Kidney capillary endothelial cell (primary cell): ENCODE measurements around the gene IFNA5.
A peak's percentile ranks its signal among the peaks of the same experiment; 100 is the strongest.

ENCODE experiments used
- DNase-seq: peaks from one replicate; pipeline ENCODE4 v3.0.0-alpha.2; 2018; ENCODE audit warnings: low spot score

Gene IFNA5

GRCh38 chr9:21305213-21305612, at the start of gene IFNA5:
IFNA5 (minus strand) TSS chr9:21305313; CDS start chr9:21305256, 57 bp downstream.
- DNase-seq, result no peak

GRCh38 chr9:21350787-21351186, 45.7 kb upstream of the IFNA5 start, which contains the start of gene IFNA6:
IFNA6 (minus strand) TSS chr9:21350887; CDS start chr9:21350887, 0 bp downstream.
- DNase-seq, result no peak

- DNase-seq, result no peak
Measured at GRCh38 chr9:21348430-21348970, 43.4 kb upstream of the IFNA5 start.

- no peak for DNase-seq
Measured at GRCh38 chr9:21340735-21341134, 35.6 kb upstream of the IFNA5 start.

- DNase-seq, result no peak
Measured at GRCh38 chr9:21336457-21336856, 31.3 kb upstream of the IFNA5 start.

GRCh38 chr9:21334701-21335632, 29.9 kb upstream of the IFNA5 start, which contains the start of gene KLHL9:
KLHL9 (minus strand) TSS chr9:21335404; CDS start chr9:21334859, 545 bp downstream.
- DNase-seq, result peak; percentile 85

GRCh38 chr9:21333226-21333625, 28.1 kb upstream of the IFNA5 start:
- no peak for DNase-seq

- no peak for DNase-seq
Measured at GRCh38 chr9:21331676-21332402, 26.7 kb upstream of the IFNA5 start.

- peak; percentile 42 for DNase-seq
Measured at GRCh38 chr9:21326526-21327139, 21.5 kb upstream of the IFNA5 start.

- DNase-seq, result no peak
Measured at GRCh38 chr9:21324047-21324446, 18.9 kb upstream of the IFNA5 start.

GRCh38 chr9:21322911-21323461, 17.9 kb upstream of the IFNA5 start:
- DNase-seq, result no peak

- DNase-seq, result peak; percentile 38
Measured at GRCh38 chr9:21320465-21320864, 15.4 kb upstream of the IFNA5 start.

GRCh38 chr9:21317956-21318923, 13.1 kb upstream of the IFNA5 start:
- DNase-seq, result peak; percentile 57

GRCh38 chr9:21316860-21317259, 11.7 kb upstream of the IFNA5 start:
- no peak for DNase-seq

GRCh38 chr9:21316032-21316842, 11.1 kb upstream of the IFNA5 start:
- DNase-seq, result no peak

- DNase-seq, result no peak
Measured at GRCh38 chr9:21314152-21314551, 9.0 kb upstream of the IFNA5 start.

- no peak for DNase-seq
Measured at GRCh38 chr9:21311889-21312288, 6.8 kb upstream of the IFNA5 start.

- no peak for DNase-seq
Measured at GRCh38 chr9:21295992-21296391, 9.1 kb downstream of the IFNA5 start.

- no peak for DNase-seq
Measured at GRCh38 chr9:21294904-21295538, 10.1 kb downstream of the IFNA5 start.
